Testis (tissue), 2 donors: ENCODE data around the gene ACSM5.
"Not testable (repeated sequence)": the region's sequence is repeated elsewhere in the genome, so short reads cannot be mapped to it uniquely, and the experiment has no call there.

Experiments used
- CTCF ChIP-seq, 3 experiments: fragments of 450-650 bp in 2 of 3; fragments of 200-600 bp in 1 of 3; sonication (generic) in 1 of 3; IDR thresholded peaks; one replicate each; pipeline ENCODE4 v1.5.1; 2016 to 2019; ENCODE audit warnings: antibody characterized with exemption in 3 of 3, mild to moderate bottlenecking in 2 of 3, moderate library complexity in 1 of 3
- POLR2A ChIP-seq: fragments of 450-650 bp; IDR thresholded peaks from one replicate; pipeline ENCODE4 v1.6.1; 2017; ENCODE audit warnings: antibody characterized with exemption, mild to moderate bottlenecking, moderate library complexity

GRCh38 chr16:20468954-20469353 lies 59.6 kb downstream of the ACSM5 start:
- TF ChIP-seq CTCF (IDR thresholded peaks at IDR 0.05); POLR2A: not testable (repeated sequence)
